Bladder microvascular endothelial cell (primary cell): Measurements from ENCODE around the gene MPPED1. TPM values are rescaled to one million over a fixed set of nuclear protein-coding genes. Genes with fewer than 3 reads are reported as not detected.

ENCODE experiments used
- total RNA-seq: library from RNA; depleted of rRNA; stranded (reverse); fragments of >200 nt; gene quantifications from 2 replicates; pipeline ENCODE4 v1.2.3, GENCODE V29; 2014

The MPPED1 gene
- 0.06 TPM in 1 of 2 replicates, not detected in the other for total RNA-seq

GRCh38 chr22:43411869-43412807, at the start of gene MPPED1:
Gene MPPED1, plus strand, starts transcription at chr22:43412014. Its CDS starts 12,972 bp downstream, at chr22:43424986.

Other genes starting within 250 kb of the MPPED1 start
- gene TTLL12, start 224.9 kb upstream of the MPPED1 start, total RNA-seq = 17.0 and 21.5 TPM in 2 replicates
- gene SCUBE1, start 68.6 kb upstream of the MPPED1 start, total RNA-seq = 0.16 and 0.38 TPM in 2 replicates